Raji (cell line): ENCODE data around the gene KIF12.

Source experiments
- POLR2A ChIP-seq: IDR thresholded peaks from 2 replicates; pipeline ENCODE4 v1.6.1; 2011; ENCODE audit warnings: low read depth, low read length, control low read depth; ENCODE audit not compliant: insufficient read depth

KIF12 gene

DNA sequence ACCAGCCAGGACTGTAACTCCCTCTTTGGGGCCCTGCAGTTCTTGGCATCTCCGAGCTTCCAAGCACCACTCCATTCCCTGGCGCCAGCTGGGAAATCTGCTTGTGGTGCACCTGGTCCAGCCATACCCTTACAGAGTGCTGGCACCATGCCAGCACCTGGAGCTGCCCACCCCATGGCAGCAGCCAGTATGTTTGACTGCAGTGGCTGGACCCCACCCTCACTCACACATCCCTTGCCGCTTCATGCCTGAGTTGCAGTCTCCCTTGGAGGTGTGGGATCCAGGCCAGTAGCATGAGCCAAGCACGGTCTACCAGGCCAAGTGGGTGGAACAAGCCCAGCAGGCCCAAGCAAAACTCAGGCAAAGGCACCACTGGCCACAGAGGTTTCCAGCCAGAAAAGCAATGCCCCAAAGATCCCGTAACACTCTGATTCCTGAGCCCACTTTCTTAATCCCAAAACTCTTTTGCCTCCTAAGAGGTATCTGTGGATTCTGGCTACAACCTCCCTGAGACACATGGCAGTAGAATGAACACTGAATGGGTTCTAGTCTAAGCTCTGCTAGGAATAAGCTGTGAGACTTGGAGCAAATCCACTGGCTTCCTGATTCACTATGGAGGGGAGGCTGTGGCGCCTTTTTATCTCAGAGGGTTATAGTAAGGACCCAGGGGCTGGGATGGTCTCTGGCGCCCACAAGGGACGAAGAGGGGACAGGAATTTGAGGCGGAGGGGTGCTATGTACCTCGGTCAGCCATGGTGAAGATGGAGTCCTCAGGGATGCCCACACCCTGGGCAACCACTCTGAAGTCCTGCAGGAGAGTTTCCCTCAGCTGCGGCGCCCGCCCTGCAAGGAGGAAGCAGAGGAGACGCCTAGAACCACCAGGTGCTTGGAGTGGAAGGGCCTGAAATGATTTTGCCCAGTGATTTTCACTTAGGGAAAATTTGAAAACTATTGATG, 26.6 kb downstream of the KIF12 start:
- TF ChIP-seq POLR2A = no peak

DNA sequence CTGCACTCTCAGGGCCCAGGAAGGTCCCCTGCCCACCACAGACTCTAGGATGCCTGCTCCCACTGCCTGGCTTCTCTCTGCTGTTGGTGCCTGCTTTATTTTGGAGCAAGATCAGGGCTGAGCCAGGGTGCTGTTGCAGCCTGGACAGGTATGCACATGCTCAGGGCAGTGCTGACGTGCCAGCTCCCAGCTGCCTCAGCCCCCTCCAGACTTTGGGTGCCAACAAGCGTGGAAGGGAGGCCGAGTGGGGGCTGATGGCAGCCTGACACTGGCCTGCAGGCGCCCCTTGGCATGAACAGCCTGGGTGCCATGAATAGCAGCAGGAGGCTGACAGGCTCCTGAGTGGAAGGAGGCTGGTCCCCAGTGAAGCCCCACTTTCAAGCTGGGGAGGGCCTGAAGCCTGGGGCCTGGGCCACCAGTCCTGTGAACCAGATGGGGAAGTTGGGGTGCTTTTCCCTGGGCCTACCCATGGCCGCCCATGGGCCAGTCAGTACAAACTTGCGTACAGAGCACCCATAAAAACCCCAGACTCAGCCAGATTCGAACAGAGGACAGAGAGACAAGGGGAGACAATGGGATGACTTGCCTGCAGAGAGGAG, 27.8 kb downstream of the KIF12 start:
- TF ChIP-seq POLR2A = no peak

DNA sequence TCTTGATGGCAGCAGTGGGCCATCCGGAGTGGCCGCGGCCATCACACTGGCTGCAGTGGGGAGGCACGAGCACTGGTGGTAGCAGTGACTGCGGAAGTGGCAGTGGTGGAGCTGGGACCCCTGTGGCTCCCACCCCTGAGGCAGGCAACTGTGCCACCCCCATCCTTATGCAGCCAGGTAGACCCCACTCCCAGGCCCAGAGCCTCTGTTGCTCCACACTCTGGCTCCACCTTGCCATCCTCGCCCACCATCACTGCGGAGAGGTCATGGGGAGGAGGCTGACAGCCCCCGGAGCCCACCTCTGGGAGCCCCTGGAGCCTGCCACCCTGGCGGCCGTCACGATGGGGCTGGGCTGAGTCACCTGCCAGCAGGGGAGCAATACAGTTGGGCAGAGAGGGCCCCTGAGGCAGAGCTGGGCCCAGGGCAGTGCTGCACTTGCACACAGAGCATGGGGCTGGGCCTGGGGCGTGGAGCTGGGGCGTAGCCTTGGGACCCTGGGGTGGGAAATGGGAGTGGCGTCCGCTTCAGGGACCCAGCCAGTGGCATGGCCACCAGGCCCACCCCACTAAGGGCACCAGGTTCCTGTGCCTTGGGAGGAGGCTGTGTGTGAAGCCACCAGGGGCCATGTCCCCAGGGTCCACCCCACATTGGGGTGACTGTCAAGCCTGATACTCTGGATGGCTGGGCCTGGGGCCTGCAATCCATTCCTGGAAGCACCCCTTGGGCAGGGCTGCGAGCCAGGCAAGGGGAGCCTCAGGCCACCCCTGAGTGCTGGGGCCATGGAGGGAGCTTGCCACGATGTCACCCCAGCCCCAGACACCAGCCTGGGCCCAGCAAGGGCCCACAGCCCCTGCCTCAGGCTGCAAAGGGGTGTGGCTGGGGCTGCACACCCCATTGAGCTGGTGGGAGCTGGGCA, 28.6 kb downstream of the KIF12 start:
- TF ChIP-seq POLR2A = no peak

DNA sequence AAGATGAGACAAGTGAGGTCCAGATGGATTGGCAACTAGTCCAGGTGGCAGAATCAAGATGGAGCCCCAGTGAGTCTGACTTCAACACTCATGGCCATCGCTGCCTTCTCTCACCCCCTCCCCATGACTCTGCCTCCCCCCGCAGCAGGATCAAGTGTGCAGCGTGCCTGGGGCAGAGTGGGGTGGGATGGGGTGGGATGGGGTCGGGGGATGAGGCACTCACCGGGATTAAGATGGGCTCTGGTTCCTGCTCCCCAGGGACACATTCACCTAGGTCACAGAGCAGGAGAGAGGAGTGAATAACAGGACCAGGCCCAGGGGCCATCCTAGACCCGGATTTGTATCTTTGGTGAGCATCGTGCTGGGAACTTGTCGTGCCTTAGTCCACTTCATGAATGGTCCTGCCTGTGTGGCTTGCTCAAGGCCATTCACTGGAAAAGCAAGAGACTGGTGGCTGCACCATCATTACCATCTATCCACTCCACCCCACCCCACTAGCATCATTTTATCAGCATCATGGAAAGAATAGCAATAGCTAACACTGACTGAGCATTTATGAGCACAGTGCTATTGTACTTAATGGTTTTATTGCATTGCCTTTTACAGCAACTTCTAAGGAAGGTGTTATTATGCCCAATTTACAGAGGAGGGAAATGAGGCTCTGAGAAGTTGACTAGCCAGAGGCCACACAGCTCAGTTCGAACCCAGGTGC, 29.5 kb downstream of the KIF12 start:
- TF ChIP-seq POLR2A = no peak

DNA sequence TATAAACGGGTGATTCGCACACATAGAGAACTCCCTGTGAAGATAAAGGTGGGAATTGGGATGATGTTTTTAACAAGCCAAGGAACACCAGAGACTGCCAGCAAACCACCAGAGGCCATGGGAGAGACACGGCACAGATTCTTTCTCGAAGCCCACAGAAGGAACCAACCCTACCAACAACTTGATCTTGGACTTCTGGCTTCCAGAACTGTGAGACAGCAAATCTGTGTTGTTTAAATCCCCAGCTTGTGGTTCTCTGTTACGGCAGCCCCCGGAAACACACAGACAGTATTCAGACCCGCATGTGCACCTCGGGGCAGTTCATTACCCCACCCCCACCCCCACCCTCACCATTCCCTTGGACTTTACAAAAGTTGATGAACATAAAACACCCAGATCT, 33.8 kb downstream of the KIF12 start:
- TF ChIP-seq POLR2A = no peak

DNA sequence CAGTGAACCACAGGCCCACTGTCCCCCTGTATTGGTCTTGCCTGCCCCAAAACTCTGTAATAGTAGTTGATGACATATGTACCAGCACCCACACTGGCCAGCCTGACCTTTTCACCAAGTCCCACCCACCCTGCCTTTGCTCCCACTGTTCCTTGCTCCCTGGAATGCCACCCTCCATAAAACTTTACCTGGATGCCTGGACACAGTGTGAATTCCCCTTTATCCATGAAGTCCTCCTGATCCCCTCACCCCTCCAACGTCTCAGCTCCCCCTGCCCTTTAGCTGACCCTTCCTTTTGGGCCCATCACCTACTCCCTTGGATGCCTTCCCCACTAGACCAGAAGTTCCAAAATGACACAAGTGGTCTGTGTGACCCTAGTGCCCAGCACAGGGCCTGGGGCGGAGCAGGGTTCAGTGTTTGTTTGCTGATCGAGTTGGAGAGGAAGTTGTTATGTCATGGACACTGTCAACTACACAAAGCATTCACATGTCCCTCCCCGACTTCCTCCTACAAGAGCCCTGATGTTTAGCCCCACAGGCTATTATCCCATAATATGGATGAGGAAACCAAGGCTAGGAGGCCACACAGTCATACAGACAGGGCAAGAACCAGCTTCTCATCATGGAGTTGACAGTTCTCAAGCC, 37.1 kb downstream of the KIF12 start:
- TF ChIP-seq POLR2A = no peak

DNA sequence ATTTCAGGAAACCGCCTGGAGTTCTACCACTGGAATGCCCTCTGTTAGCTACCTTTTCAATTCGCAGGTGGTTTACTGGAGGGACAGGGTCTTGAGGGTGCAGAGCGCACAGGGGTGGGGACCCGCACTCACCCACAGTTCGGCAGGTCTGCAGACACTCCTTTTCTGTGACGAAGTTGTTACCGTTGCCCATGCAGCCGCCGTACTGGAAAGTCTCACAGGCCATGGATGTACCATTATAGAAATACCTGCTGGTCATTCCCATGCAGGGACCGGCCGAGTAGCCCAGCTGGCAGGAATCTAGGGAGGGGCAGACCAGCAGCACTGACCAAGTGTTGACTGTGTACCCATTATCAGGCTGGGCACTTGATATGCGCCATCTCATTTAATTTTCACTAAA, 37.8 kb downstream of the KIF12 start:
- no peak for TF ChIP-seq POLR2A

DNA sequence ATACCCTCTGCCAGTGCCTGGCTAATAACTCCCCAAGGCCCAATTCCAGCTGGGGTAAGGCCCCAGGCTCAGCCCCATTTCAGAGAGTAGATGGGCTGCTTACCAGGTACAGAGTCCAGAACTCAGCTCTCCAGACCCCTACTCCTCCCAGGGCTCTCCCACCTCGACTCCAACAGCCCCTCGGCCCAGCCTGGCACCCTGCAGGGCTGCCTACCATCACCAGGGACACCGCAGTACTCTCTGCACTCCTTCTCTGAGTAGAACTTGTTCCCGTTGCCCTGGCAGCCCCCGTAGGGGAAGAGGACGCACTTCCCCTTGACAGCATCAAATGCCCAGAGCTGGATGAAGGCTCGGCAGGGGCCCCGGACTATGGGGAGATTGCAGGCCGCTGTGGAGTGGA, 38.4 kb downstream of the KIF12 start:
- TF ChIP-seq POLR2A = no peak

DNA sequence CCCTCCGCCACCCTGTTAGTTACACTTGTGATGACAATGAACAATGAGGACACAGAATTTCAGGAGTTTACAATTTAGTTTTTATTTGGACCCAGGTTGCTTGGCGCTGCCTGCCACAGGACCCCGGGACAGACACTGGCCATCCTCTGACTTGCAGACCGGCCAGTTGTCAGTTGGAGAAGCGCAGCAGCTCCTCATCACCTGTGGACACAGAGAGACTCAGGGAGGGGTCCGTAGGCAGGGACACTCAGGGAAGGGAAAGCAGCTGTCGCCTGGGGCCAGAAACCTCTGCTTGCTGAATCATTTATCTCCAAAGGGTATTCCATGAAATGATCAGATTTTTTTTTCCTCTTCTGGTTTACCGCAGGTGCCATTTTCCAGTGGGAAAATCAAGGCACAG, 39.0 kb downstream of the KIF12 start:
- TF ChIP-seq POLR2A = no peak

DNA sequence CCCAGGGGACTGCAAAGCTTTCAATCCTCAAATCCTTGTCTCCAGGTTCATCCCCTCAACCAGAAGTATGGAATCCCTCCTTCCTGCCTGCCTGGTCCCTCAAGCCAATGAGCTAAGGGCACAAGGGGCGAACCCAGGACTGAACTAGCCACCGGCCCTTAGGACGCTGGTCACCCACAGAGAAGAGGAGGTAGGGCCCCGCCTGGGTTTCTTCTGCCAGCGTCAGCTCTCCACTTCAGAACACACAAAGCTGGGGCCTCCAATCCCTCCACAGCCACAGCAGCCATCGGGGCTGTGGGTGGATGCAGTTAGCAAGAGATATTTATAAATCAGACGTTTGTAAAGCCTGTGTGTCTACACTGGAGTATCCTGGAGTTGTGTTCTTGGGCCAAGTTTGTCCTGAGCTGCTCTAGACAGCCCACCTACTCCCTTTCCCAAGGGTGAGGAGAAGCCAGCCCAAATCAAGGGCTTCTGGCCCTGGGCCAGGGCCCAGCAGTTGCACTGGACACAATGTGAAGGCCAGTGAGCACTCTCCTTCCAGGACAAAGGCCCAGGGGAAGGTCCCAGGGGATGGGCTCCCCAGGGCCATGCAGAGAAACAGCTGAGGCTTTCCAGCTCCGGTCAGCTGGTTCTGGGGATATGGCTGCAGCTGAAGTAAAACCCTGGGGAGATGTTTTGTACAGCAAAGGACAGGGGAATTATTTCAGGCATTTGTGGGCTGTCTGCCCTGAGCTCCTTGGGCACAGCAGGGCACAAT, 39.9 kb downstream of the KIF12 start:
- TF ChIP-seq POLR2A = no peak

DNA sequence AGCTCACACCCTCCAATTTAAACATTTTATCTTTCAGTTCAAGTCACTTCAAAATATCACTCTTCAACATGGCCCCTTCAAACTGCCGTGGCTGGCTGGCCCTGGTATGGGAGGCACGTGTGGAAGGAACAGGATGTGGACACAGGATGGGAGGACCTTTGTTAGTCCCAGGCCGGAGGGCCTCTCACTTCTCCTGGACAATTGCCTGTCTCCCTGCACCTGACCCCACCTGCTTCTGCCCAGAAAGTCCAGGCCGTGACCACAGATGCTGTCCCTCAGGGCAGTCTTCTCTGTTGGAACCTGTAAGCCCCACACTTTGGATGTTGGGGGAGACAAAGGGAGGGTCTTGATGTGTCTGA, 40.4 kb downstream of the KIF12 start:
- no peak for TF ChIP-seq POLR2A

DNA sequence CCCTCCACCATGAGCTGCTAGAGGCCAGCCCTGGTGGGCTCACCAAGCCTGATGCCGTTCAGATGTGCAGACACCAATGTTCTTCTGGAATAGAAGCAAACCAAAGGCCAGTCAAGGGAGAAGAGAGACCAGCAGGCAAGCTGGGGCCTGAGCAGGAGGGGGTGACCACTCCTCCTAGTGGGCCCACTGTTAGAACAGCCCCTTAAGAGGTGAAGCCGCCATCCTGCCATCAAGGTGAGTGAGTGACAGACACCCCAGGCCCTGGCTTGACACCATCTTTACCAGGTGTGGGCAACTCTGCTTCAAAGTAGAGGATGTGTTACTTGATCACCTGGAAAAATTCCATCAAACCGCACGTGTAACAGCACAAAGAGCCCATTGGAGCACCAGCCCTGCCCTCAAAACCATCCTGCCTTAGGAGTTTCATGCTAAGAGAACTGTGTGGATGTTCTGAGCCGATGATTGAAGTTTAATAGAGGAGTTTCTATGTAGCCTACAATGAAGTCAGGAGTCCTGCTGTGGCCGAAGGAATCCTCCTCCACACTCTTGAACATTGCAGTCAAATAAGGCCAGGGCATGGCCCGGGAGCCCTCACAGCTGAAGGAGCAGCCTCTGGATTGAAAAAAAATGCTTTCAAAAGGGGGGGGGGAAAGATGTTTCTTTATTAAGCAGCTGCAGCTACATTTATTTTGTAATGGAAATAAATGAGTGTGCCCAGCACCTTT, 41.8 kb downstream of the KIF12 start:
- TF ChIP-seq POLR2A = no peak

DNA sequence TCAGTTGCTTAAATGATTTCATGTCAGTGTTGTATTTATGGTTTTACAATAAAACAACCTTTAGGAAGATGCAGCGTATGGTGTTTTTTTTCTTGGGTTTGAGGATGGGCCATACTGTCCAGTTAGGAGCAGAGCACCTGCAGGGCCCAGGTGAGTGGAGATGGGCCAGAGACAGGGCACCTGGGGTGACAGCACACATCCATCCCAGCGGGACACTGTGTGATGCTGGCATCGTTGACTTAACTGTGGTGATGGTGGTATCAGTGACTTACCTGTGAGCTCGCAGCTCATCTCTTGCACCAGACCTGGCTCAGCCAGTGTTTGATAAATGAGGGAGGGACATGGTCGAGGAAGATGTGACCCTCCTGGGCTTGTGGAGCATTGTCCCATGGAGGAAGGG, 42.6 kb downstream of the KIF12 start:
- no peak for TF ChIP-seq POLR2A
